G401.6 (cell line): ENCODE measurements around the gene P4HTM.

Experiments used
- FAIRE-seq: peaks from 2 replicates; lab custom pipeline; 2012; peaks lifted over from hg19 to GRCh38; lab: Jason Lieb, UNC

Gene P4HTM, protein sequence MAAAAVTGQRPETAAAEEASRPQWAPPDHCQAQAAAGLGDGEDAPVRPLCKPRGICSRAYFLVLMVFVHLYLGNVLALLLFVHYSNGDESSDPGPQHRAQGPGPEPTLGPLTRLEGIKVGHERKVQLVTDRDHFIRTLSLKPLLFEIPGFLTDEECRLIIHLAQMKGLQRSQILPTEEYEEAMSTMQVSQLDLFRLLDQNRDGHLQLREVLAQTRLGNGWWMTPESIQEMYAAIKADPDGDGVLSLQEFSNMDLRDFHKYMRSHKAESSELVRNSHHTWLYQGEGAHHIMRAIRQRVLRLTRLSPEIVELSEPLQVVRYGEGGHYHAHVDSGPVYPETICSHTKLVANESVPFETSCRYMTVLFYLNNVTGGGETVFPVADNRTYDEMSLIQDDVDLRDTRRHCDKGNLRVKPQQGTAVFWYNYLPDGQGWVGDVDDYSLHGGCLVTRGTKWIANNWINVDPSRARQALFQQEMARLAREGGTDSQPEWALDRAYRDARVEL

GRCh38 chr3:48989796-48990635 is at the start of gene P4HTM:
TSS of gene P4HTM (plus strand) at chr3:48990241. CDS start at chr3:48990257, 16 bp downstream.
- no peak for FAIRE-seq

- no peak for FAIRE-seq
These were observed 44.6 kb upstream of the P4HTM start for GRCh38 chr3:48945432-48945831.

DNA sequence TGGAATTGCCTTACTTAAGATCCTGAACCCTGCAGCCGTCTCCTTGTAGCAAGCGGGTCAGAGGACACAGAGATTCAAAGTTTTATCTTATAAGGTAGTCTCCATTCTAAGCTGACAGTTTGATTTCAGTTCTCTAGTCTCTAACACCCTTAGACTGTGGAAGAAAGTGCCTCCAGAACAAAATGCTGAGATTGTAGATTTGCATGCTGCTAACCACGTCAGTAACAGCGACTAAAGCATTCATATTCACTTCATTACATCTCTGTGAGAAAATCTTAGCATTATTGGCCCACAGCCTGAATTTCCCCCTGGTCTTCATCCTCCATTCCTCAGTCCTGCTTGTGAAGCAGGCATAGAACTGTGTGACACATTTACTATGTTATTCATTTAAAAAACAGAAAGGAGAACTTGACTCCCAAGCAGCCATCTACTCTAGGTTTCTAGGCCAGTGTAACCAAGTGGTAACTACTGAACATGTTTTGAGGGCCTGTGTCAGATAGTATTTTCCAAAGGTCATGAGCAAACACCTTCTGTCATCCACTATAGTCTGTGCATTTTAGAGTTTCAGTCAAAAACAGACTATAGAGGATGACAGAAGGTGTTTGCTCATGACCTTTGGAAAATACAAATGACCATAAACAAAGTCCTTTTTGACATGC is 44.0 kb upstream of the P4HTM start:
- FAIRE-seq: no peak

DNA sequence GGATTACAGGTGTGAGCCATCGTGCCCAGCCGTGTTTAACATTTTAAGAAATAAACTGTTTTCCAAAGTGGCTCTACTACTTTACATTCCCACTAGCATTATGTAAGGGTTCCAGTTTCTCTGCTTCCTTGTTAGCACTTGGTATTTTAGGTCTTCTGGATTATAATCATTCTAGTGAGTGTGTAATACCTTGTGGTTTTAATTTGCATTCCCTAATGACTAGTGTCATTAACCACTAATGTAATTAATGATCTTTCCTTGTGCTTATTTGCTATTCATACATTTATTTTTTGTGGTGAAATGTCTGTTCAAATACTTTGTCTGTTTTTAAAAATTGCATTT is 40.7 kb upstream of the P4HTM start:
- no peak for FAIRE-seq

DNA sequence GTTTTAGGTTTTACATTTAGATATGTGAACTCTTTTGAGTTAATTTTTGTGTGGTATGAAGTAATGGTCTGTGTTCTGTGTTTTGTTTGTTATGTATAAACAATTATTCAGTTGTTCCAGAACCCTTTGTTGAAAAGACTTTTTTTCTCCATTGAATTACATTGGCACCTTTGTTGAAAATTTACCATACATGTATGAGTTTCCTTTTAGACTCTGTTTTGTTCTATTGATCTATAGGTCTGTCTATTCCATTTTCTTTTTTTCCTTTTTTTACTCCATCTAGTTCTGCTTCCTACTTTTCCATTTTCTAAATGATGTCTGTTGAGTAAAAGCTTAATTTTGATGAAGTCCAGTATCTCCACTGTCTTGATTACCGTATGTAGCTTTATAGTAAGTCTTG is 40.0 kb upstream of the P4HTM start:
- peak; percentile 57 for FAIRE-seq

DNA sequence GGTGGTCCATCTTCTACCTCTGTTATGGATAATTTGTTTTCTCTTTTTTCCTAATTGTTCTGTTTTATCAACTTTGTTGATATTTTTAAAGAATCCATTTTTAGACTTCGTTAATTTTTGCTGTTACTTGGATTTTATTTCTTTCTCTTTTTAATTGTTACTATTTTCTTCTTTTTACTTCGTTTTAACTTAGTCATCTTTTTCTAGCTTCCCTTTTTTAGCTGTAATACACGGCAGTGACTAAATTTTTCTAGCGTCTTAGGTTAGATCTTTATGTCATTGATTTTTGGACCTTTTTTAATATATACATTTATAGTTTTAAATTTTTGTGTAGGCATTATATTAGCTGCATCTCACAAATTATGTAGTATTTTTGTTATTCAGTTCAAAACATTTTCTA is 38.3 kb upstream of the P4HTM start:
- FAIRE-seq: no peak

- FAIRE-seq: no peak
These were observed 37.4 kb upstream of the P4HTM start for GRCh38 chr3:48952510-48953118.

- FAIRE-seq: no peak
These were observed 32.9 kb upstream of the P4HTM start for GRCh38 chr3:48957006-48957705.

DNA sequence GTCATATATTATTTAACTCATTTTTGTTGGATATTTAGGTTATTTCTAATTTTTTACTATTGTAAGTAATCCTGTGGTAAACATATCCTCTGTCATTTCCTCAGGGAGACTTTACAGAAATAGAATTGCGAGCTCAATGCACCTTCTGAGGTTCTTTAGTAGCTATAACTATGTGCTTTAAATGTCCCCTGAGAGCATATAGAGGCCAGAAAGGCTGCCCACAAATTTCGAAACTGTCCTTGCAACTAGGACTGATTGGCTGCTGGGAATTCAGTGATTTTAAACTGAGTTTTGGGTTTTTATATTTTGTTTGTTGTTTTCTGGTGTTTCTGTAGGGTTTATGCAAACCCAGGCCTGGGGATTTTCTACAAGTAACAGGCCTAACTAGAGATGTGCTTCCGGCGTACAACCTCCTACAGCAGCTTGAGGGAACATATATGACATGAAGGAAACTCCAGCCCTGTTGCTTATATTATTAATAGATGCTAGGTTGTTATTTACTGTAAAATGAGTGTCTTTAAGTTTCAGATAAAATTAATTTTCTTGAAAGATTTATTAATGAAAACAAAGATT is 29.1 kb upstream of the P4HTM start:
- FAIRE-seq: no peak

- FAIRE-seq: no peak
These were observed 27.7 kb upstream of the P4HTM start for GRCh38 chr3:48962340-48962739.

DNA sequence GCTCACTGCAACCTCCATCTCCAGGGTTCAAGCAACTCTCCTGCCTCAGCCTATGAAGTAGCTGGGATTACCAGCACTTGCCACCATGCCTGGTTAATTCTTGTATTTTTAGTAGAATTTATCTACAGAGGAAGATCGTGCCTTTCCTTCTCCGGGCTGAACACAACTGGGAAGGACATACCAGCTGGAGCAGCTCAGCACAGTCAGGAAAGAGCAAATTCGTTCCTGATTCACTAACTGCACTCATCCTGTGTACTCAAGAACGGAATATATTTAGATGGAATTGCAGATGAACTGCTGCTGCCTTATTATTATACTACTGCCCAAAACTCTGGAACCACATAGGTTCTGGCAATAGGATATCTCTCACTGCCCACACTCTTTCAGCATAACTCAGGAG is 27.1 kb upstream of the P4HTM start:
- FAIRE-seq: no peak

GRCh38 chr3:48963591-48963990 is 26.4 kb upstream of the P4HTM start:
- no peak for FAIRE-seq

DNA sequence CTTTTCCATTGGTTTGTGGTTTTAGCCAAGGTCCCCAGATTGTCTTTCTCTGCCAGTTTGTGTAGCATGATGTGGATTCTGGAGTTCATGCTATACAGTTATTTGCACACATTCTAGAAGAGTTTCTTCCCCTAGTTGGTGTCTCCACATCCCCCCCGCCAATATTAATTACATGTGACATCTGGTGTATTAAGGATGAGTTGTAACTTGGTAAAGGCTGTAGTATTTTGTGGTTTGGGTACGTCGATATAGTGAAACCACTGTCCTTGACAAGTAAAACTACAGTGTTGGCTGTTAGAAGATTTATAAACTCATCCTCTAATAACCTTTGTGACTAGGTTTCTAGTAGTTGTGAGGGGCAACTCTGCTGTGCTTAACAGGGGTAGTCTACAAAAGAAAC is 23.7 kb upstream of the P4HTM start:
- no peak for FAIRE-seq

DNA sequence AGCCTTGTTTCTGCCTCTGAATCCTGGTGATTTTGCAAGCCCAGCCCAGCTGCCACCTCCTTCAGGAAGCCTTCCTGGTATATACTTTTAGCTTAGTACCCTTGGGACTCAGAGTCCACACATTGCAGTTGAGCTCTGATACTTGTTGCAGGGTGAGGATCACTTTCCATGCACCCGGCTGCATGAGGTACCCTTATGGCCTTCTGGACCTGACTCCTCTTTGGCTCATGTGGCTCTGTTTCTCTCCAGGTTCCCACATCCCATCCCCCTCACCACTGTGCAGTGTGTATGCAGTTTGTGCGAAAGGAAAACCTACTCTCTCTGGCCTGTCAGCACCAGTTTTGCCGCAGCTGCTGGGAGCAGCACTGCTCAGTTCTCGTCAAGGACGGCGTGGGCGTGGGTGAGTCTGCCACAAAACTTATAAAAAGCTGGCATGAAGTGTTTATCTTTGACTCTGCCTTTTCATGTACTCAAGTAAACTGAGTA is 23.1 kb upstream of the P4HTM start:
- FAIRE-seq: no peak

DNA sequence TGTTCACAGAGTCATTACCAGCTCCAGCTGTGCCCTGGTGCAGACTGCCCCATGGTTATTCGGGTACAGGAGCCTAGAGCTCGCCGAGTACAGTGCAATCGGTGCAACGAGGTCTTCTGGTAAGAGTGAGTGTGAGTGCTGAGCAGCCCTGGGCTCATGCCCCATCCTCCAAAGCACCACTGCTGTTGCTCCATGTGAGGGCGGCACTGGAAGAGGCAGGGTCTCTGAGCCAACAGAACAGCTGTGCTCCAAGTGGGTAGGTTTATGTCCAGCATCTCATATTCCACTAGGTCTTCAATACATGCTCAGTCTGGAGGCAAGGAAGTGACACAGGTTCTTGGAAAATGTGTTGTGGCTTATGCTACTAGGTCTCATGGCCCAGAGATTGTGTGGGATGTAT is 19.5 kb upstream of the P4HTM start:
- no peak for FAIRE-seq

DNA sequence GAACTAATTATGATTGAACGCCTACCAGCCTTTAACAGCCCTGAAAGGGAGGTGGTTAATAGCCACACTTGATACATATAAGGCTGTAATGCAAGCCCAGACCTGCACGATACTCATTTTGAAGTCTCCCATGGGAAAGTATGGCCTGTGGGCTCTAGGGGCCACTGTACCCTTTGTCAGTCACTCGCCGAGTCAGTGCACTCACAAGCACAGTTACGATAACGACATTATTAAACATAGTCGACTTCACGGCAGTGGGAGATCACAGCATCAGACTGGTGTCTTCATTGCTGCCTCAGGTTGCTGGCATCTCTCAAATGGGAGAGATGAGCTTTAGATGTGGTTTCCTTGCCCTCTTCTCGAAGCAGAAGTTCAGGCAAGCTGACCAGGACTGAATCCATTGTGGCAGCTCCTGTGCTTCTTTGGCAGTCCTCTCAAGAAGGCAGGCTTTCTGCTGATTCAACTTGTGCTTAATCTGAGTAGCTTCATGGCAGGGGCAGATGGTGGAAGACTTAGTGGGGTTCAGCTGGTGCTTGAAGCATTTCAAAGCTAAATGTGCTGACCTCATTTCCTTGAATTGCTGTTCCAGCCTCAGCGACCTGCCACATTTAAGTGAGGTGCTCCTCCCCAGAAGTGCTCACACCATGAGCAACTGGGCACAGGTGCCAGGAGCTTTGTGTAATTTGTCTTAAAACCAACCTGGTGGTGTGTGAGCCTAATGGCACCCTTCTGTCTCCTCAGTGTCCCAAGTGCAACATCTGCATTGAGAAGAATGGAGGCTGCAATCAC is 15.8 kb upstream of the P4HTM start:
- FAIRE-seq: no peak

DNA sequence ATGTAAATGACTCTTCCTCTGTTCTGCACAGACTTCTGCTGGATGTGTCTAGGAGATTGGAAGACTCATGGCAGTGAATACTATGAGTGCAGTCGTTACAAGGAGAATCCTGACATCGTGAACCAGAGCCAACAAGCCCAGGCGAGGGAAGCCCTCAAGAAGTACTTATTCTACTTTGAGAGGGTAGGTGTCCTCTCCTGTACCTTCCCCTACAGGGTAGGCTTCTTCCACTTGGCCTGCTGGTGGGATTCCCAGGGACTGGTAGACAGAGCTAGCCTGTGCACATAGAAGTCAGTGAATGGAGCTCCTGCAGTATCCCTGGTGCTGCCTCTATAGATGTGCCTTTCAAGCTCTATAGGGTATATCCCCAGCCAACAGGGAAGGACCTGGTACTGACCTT is 10.6 kb upstream of the P4HTM start:
- FAIRE-seq: no peak

GRCh38 chr3:48980295-48980694 is 9.7 kb upstream of the P4HTM start:
- FAIRE-seq: no peak

DNA sequence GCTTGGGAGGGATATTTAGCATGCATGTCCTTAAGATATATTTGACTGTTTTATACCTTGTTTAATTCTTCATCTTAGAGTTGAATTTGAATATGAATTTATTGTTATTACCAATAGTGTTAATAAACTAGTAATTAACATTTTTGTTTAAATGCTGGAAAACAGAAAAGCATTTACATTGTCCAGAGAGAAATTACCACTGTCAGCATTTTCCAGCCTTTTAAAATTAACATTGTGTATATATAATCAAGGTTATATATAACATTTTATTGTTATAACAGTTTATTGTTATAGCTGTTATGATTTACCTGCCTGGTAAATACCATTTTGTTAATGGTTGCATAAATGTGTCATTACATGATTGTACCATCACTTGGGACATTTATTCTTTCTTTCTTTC is 8.0 kb upstream of the P4HTM start:
- FAIRE-seq: peak; percentile 59

- no peak for FAIRE-seq
These were observed 7.4 kb upstream of the P4HTM start for GRCh38 chr3:48982686-48983085.

DNA sequence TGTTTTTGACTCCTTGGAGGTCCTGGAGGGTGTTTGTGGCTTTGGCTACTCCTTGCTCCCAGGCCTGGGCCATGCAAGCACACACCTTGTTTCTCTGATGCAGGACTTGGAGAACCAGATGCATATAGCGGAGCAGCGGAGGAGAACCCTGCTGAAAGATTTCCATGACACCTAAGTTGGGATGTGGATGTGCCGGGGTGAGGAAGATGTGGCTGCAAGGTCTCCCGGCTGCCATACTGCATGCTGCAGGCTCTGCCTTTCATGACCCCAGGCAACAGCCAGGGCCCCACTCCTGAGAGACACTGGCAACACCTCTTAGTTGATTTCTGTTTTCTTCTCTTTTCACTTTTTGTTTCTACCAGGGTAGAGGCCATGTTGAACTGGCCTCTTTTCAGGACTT is 6.9 kb upstream of the P4HTM start:
- no peak for FAIRE-seq
